MCF 10A (cell line): ENCODE results near the gene MS4A4E. TPM values are rescaled to one million over a fixed set of nuclear protein-coding genes. Genes with fewer than 3 reads are reported as not detected.

Source experiments
- BruUV-seq: library from RNA; stranded (reverse); fragments of 400-500 nt; replicated peaks from 2 replicates; lab custom pipeline; 2021; lab: Mats Ljungman, UMichigan
- CTCF ChIA-PET: fragments of 300-600 bp; sonication (Branson Sonifier 250); formaldehyde crosslinking; extraction: SDS; loops from one replicate; lab custom pipeline; 2021; ENCODE audit warnings: antibody characterized with exemption, inconsistent platforms; lab: Yijun Ruan, JAX
- POLR2A ChIA-PET: fragments of 300-600, 350-650 bp; sonication (Branson Sonifier 250); formaldehyde crosslinking; extraction: SDS; loops from one replicate; lab custom pipeline; 2020; ENCODE audit warnings: antibody characterized with exemption, inconsistent platforms; lab: Yijun Ruan, JAX
- DNase-seq: peaks from one replicate; pipeline ENCODE4 v3.0.0-alpha.2; 2018; ENCODE audit not compliant: unreplicated experiment
- H3K27ac Mint-ChIP-seq: one replicate; pipeline ENCODE4 v1.8.0; 2022; ENCODE audit warnings: mild to moderate bottlenecking, low read depth, mixed read lengths; ENCODE audit not compliant: unreplicated experiment
- H3K27me3 Mint-ChIP-seq: one replicate; pipeline ENCODE4 v1.8.0; 2022; ENCODE audit warnings: mixed read lengths; ENCODE audit not compliant: insufficient read depth, unreplicated experiment
- H3K36me3 Mint-ChIP-seq: one replicate; pipeline ENCODE4 v1.8.0; 2022; ENCODE audit warnings: mild to moderate bottlenecking, moderate library complexity, mixed read lengths; ENCODE audit not compliant: insufficient read depth, unreplicated experiment
- H3K4me1 Mint-ChIP-seq: one replicate; pipeline ENCODE4 v1.8.0; 2022; ENCODE audit warnings: mixed read lengths; ENCODE audit not compliant: insufficient read depth, unreplicated experiment
- H3K4me3 Mint-ChIP-seq: one replicate; pipeline ENCODE4 v1.8.0; 2022; ENCODE audit warnings: mild to moderate bottlenecking, moderate library complexity, mixed read lengths; ENCODE audit not compliant: unreplicated experiment
- H3K9me3 Mint-ChIP-seq: one replicate; pipeline ENCODE4 v1.8.0; 2022; ENCODE audit warnings: mixed read lengths; ENCODE audit not compliant: unreplicated experiment
- intact Hi-C: fragments of 100-400 bp; cut with micrococcal nuclease; formaldehyde crosslinking; loops from 2 replicates; pipeline ENCODE4 v1.14.1; 2022
- total RNA-seq: library from RNA; stranded (reverse); gene quantifications from 2 replicates; pipeline ENCODE4 v1.2.3, GENCODE V29; 2022
- TF ChIP-seq, protein P1 (sequence below): fragments of 200-600 bp; IDR thresholded peaks from one replicate; pipeline ENCODE4 v1.8.0; 2022; ENCODE audit warnings: antibody characterized with exemption, mild to moderate bottlenecking; ENCODE audit not compliant: unreplicated experiment

The MS4A4E gene
- total RNA-seq, 1 experiment from 2014 or later = not detected

DNA sequence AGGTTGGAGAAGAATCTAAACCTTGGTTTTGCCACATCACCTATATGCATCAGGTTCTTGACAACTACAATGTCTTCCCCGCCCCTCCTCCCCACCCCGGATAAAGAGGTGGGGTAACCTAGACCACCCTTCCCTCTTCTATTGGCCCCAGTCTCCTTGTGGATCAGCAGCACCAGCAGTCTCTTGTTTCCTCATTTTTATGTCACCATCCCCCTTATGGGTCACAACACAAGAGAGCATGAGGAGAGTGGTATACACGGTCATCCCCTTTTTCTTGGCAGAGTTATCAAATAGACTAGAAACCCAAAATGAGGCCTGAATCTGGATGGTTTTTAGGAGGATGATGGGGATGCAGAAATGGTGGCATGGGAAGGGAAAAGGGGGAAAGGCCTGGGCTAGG, 1.2 kb downstream of the MS4A4E start:
- no peak overlapping the region for H3K4me3 Mint-ChIP-seq
- no peaks in the 10 kb centered on the region for H3K36me3 Mint-ChIP-seq
- DNase-seq = no peak
- intact Hi-C loops = no loop called here
- H3K27me3 Mint-ChIP-seq = peaks cover 64% of the 10 kb centered on the region
- CTCF ChIA-PET = no interaction called here
- BruUV-seq = no TSS peak
- POLR2A ChIA-PET = no interaction called here
- no peak overlapping the region for H3K27ac Mint-ChIP-seq
- H3K9me3 Mint-ChIP-seq = no peaks in the 10 kb centered on the region
- H3K4me1 Mint-ChIP-seq = no peaks in the 10 kb centered on the region
- TF ChIP-seq, protein P1, sequence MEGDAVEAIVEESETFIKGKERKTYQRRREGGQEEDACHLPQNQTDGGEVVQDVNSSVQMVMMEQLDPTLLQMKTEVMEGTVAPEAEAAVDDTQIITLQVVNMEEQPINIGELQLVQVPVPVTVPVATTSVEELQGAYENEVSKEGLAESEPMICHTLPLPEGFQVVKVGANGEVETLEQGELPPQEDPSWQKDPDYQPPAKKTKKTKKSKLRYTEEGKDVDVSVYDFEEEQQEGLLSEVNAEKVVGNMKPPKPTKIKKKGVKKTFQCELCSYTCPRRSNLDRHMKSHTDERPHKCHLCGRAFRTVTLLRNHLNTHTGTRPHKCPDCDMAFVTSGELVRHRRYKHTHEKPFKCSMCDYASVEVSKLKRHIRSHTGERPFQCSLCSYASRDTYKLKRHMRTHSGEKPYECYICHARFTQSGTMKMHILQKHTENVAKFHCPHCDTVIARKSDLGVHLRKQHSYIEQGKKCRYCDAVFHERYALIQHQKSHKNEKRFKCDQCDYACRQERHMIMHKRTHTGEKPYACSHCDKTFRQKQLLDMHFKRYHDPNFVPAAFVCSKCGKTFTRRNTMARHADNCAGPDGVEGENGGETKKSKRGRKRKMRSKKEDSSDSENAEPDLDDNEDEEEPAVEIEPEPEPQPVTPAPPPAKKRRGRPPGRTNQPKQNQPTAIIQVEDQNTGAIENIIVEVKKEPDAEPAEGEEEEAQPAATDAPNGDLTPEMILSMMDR = no peak

DNA sequence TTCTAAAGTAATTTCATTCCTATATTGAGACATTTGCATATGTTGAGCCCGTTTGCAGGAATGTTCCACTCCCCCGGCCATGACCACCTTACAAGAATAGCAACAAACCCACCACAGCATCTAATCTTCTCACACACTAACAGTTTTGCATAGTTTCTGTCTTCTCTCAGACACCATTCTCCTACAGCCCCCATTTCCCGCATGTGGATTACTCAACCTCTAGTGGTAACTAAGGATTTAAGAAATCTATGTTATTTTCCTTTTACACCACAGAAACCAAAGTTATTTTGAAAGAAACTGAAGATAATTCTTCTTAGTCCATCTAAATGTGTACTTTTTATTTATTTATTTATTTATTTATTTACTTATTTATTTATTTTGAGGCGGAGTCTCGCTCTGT, 2.3 kb downstream of the MS4A4E start:
- no TSS peak for BruUV-seq
- Mint-ChIP-seq H3K27me3 (peaks cover 64% of the 10 kb centered on the region), H3K4me3 (no peak overlapping the region), H3K4me1 (no peaks in the 10 kb centered on the region), H3K36me3 (no peaks in the 10 kb centered on the region), H3K9me3 (no peaks in the 10 kb centered on the region), H3K27ac (no peak overlapping the region)
- TF ChIP-seq, protein P1 = no peak
- DNase-seq = no peak
- POLR2A ChIA-PET = no interaction called here
- intact Hi-C loops = no loop called here
- CTCF ChIA-PET = no interaction called here

DNA sequence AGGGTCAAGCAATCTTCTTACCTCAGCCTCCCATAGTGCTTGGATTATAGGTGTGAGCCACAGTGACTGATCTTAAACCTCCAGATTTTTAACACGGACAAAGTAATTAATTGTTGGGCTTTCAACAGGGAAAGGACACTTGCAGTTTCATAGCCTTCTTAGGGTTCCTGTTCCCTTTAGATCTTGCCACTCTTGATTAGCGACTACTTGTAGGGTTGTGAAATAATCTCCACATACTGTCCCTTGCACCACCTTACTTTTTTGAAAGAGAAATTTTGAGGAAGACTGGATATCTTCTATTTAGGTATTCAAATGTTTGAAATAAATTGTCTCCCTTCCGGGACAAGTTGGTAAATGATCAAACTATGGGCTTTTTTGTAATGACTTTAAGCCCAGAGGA, 7.6 kb downstream of the MS4A4E start:
- TF ChIP-seq, protein P1 = no peak
- CTCF ChIA-PET = no interaction called here
- Mint-ChIP-seq H3K9me3 (no peaks in the 10 kb centered on the region), H3K27ac (no peak overlapping the region), H3K4me1 (no peaks in the 10 kb centered on the region), H3K27me3 (peaks cover 37% of the 10 kb centered on the region), H3K4me3 (no peak overlapping the region), H3K36me3 (no peaks in the 10 kb centered on the region)
- no peak for DNase-seq
- POLR2A ChIA-PET = no interaction called here
- BruUV-seq = no TSS peak
- intact Hi-C loops = no loop called here

DNA sequence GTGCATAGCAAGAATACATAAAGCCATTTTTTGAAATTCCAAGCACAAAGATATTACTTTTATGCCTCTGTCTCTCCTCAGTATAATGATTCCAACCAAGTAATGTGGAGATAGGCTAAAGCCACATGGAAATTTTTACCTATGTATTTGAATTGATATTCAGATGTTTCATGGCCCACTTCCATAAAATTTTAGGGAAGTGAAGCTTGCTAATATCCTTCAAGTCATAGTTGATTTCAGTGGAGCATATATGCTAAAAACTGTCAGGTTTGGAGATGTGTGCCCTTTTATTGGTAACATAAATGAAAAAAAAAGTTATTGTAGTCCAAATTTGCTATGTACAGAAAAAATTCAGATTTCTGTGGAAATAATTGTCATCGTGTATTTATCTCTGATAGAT, 12.3 kb downstream of the MS4A4E start:
- H3K4me1 Mint-ChIP-seq = no peaks in the 10 kb centered on the region
- BruUV-seq = no TSS peak
- ChIA-PET CTCF (interaction anchor here (0.6 kb wide), 2 partner anchors 126 to 543 kb away, joined by 3 read pairs; no protein-coding TSS in a partner anchor), POLR2A (interaction anchor here (1.3 kb wide), 1 partner anchor 12 kb away, joined by 6 read pairs; no protein-coding TSS in a partner anchor)
- H3K9me3 Mint-ChIP-seq = no peaks in the 10 kb centered on the region
- no peaks in the 10 kb centered on the region for H3K27me3 Mint-ChIP-seq
- no peaks in the 10 kb centered on the region for H3K36me3 Mint-ChIP-seq
- no peak overlapping the region for H3K4me3 Mint-ChIP-seq
- DNase-seq = no peak
- H3K27ac Mint-ChIP-seq = no peak overlapping the region
- intact Hi-C loops = no loop called here
- TF ChIP-seq, protein P1 = no peak
